Measurements from ENCODE around the gene IFT122.

DNA sequence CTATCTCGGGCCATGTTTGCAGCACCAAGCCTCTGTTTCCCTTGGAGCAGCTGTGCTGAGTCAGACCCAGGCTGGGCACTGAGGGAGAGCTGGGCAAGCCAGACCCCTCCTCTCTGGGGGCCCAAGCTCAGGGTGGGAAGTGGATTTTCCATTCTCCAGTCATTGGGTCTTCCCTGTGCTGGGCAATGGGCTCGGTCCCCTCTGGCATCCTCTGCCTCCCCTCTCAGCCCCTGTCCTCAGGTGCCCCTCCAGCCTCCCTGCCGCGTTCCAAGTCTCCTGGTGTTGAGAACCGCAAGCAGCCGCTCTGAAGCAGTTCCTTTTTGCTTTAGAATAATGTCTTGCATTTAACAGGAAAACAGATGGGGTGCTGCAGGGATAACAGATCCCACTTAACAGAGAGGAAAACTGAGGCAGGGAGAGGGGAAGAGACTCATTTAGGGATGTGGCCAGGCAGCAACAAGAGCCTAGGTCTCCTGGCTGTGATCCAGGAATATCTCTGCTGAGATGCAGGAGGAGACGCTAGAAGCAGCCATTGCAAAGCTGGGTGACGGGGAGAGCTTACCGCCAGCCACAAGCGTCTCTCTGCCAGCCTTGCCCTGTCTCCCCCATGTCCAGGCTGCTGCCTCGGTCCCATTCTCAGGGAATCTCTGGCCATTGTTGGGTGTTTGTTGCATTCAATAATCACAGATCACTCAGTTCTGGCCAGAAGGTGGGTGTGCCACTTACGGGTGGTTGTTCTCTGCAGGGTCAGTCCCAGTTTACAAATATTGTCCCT lies 89.6 kb downstream of the IFT122 start:
- TF ChIP-seq POLR2A (IDR thresholded peaks at IDR 0.05): no peak
- TF ChIP-seq, protein P1, sequence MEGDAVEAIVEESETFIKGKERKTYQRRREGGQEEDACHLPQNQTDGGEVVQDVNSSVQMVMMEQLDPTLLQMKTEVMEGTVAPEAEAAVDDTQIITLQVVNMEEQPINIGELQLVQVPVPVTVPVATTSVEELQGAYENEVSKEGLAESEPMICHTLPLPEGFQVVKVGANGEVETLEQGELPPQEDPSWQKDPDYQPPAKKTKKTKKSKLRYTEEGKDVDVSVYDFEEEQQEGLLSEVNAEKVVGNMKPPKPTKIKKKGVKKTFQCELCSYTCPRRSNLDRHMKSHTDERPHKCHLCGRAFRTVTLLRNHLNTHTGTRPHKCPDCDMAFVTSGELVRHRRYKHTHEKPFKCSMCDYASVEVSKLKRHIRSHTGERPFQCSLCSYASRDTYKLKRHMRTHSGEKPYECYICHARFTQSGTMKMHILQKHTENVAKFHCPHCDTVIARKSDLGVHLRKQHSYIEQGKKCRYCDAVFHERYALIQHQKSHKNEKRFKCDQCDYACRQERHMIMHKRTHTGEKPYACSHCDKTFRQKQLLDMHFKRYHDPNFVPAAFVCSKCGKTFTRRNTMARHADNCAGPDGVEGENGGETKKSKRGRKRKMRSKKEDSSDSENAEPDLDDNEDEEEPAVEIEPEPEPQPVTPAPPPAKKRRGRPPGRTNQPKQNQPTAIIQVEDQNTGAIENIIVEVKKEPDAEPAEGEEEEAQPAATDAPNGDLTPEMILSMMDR (IDR thresholded peaks at IDR 0.05): no peak
- no peak for TF ChIP-seq EP300 (IDR thresholded peaks at IDR 0.05)
- no peak for TF ChIP-seq POLR2AphosphoS5 (IDR thresholded peaks at IDR 0.05)
